Subcutaneous abdominal adipose tissue (tissue), 5 donors: ENCODE results near the gene CMSS1.

Source experiments
- H3K27ac ChIP-seq: one replicate; pipeline ENCODE4 v1.7.0; 2013; ENCODE audit warnings: low read depth, mild to moderate bottlenecking, inconsistent platforms, low read length, moderate library complexity
- H3K27me3 ChIP-seq, 5 donors: one replicate each; pipeline ENCODE4 v1.7.0; 2013; ENCODE audit warnings: low read length in 5 of 5, inconsistent platforms in 1 of 5; ENCODE audit not compliant: control insufficient read depth in 5 of 5, insufficient read depth in 4 of 5
- H3K36me3 ChIP-seq, 5 donors: one replicate each; pipeline ENCODE4 v1.7.0; 2013; ENCODE audit warnings: low read length in 5 of 5; ENCODE audit not compliant: control insufficient read depth in 5 of 5, insufficient read depth in 5 of 5
- H3K4me1 ChIP-seq, 5 donors: one replicate each; pipeline ENCODE4 v1.7.0; 2013; ENCODE audit warnings: low read length in 5 of 5, mild to moderate bottlenecking in 3 of 5, moderate library complexity in 1 of 5; ENCODE audit not compliant: control insufficient read depth in 5 of 5, insufficient read depth in 5 of 5
- H3K4me3 ChIP-seq, 5 donors: one replicate each; pipeline ENCODE4 v1.7.0; 2013; ENCODE audit warnings: low read length in 5 of 5, low read depth in 1 of 5
- H3K9ac ChIP-seq, 5 donors: one replicate each; pipeline ENCODE4 v1.7.0; 2013; ENCODE audit warnings: low read length in 5 of 5, mild to moderate bottlenecking in 4 of 5, moderate library complexity in 3 of 5
- H3K9me3 ChIP-seq, 5 donors: one replicate each; pipeline ENCODE4 v1.7.0; 2013; ENCODE audit warnings: low read length in 5 of 5; ENCODE audit not compliant: control insufficient read depth in 5 of 5
- donor health status: healthy.
- donor health status: healthy.
- donor health status: healthy.
- donor health status: healthy.
- donor health status: healthy.

CMSS1 gene

DNA sequence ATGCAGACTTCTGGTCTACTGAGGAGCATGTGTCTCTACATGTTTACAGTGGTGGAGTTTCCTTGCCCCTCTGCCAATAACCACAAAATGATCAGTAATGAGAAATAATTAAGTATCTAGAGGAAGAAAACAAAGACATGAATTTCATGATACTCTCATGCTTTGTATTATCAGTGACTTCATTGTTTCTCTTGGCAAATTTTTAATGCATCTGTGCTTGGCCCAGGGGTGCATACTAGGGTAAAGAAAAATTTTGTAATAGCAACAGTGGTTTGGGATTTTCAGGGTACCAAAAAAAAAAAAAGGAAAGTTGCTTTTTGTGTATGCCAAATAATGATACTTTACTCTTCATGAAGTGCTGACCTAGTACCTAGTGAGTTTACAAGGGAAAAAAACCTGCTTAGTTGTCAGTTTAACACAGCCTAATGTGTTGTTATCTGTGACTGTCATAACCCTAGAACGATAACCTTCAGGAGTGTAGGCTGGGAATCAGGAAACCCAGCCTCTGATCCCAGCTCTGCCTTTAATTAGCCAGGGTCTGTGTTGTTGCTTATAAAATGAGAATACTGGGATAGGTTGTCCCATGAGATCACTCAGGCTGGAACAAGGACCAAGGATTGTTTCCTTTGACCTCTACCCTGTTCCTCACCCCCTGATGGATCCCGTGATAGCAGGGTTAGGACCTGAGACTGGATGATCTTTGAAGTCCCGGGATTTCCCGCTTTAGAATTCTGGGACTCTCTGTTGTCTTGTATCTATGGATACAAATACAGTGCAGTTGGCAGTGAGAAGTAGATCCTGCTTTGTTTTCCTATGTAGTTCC lies 117.5 kb downstream of the CMSS1 start:
- Histone ChIP-seq H3K9me3 (no peaks in the 10 kb centered on the region), H3K27me3 (no peaks in the 10 kb centered on the region), H3K4me1 (peaks cover 6 to 25% (median 14%) of the 10 kb centered on the region in 5 donors), H3K36me3 (no peaks in the 10 kb centered on the region), H3K9ac (peak overlapping the region in 1 of 5 donors; percentile 4), H3K4me3 (peak overlapping the region in 1 of 5 donors; percentile 50), H3K27ac (peak overlapping the region; percentile 32)

DNA sequence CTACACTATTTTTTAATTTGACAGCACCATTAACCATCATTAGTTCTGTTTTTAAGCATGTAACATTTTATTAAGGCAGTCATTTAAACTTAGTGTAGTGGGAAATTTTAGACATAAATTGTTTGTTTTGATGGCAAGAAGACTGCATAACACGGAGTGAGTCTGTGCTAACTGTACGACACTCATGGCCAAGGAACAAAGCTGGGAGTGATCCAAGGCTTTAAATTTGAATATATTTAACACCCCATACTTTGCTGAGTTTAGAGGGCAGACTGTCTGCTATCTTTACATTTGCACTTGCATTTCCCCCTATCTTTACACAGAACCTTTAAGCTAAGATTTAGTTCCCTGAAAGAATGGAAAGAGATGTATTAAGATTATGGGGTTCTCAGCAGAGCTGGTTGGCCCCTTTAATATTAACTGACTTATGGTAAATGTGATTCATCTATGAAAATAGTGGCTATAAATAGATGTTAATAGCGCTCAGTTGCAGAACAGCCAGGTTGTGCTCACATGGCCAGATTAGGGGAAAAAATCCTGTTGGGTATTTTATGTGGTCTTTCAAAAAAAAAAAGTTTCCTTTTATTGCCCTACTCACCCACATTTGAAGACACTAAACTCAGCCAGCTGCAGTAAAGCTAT lies 120.7 kb downstream of the CMSS1 start:
- H3K27me3 ChIP-seq = no peaks in the 10 kb centered on the region
- H3K9ac ChIP-seq = no peak overlapping the region
- no peaks in the 10 kb centered on the region for H3K36me3 ChIP-seq
- no peak overlapping the region for H3K4me3 ChIP-seq
- peaks cover 6 to 22% (median 11%) of the 10 kb centered on the region in 5 donors for H3K4me1 ChIP-seq
- H3K27ac ChIP-seq = no peak overlapping the region
- no peaks in the 10 kb centered on the region for H3K9me3 ChIP-seq

DNA sequence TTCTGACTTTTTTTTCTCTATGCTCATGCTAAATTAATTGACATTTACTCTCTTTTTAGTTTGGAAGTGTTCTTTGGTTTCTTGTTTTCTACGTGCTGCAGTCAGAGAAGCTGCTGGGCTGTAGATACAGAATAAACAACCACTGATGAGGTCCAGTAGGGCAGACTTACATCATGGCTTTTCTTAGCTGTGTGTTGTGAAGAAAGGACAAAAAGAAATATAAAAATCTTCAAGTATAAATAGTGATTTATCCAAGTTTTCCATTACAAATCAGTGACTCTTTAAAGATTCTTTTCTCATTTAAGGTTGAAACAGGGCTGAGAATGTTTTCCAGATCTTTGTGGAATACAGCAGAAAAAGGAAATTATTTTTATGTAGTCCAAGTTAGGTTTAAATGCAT lies 122.2 kb downstream of the CMSS1 start:
- Histone ChIP-seq H3K9me3 (no peaks in the 10 kb centered on the region), H3K4me1 (peaks cover 6 to 21% (median 14%) of the 10 kb centered on the region in 5 donors), H3K27me3 (no peaks in the 10 kb centered on the region), H3K9ac (no peak overlapping the region), H3K27ac (no peak overlapping the region), H3K36me3 (no peaks in the 10 kb centered on the region), H3K4me3 (no peak overlapping the region)

DNA sequence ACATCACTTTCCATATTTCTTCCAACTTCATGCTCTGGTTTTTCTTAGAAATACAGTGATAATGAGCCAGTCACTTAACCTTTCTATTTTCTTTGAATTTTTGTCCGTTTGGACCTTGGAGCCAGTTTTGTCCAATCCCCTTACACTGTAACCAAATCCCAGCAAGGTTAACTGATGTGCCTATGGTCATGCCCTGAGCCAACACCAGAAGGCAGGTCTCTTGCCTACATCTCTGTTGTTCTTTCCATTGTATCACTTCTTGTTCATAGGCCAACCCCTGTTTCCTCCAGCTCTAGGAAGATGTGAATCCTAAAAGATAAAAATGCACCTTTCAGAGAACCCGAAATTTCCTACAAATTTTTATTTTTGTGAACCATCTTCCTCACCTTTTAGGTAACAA lies 122.7 kb downstream of the CMSS1 start:
- H3K27me3 ChIP-seq = no peaks in the 10 kb centered on the region
- H3K27ac ChIP-seq = no peak overlapping the region
- H3K4me1 ChIP-seq = peaks cover 7 to 21% (median 13%) of the 10 kb centered on the region in 5 donors
- no peak overlapping the region for H3K4me3 ChIP-seq
- no peaks in the 10 kb centered on the region for H3K36me3 ChIP-seq
- no peak overlapping the region for H3K9ac ChIP-seq
- no peaks in the 10 kb centered on the region for H3K9me3 ChIP-seq

DNA sequence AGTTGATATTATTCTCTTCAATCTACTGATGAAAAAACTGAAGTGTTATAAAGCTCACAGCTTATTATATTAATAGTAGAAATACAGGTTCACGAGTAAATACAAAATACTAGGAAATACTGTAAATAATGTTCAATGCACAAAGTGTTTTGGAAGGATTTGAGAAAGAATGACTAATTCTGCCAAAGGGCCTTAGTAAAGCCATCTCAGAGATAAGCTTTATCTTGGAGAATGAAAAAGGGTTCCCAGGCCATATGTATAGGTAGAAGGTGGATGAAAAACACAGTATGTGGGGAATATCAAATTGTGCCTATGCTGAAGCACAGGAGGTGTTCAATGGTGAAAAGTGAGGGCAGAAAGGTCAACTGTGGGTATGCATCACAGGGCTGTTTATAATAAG lies 123.5 kb downstream of the CMSS1 start:
- H3K36me3 ChIP-seq = no peaks in the 10 kb centered on the region
- no peak overlapping the region for H3K9ac ChIP-seq
- H3K4me1 ChIP-seq = peaks cover 4 to 25% (median 18%) of the 10 kb centered on the region in 5 donors
- no peaks in the 10 kb centered on the region for H3K9me3 ChIP-seq
- no peak overlapping the region for H3K27ac ChIP-seq
- H3K27me3 ChIP-seq = no peaks in the 10 kb centered on the region
- no peak overlapping the region for H3K4me3 ChIP-seq

DNA sequence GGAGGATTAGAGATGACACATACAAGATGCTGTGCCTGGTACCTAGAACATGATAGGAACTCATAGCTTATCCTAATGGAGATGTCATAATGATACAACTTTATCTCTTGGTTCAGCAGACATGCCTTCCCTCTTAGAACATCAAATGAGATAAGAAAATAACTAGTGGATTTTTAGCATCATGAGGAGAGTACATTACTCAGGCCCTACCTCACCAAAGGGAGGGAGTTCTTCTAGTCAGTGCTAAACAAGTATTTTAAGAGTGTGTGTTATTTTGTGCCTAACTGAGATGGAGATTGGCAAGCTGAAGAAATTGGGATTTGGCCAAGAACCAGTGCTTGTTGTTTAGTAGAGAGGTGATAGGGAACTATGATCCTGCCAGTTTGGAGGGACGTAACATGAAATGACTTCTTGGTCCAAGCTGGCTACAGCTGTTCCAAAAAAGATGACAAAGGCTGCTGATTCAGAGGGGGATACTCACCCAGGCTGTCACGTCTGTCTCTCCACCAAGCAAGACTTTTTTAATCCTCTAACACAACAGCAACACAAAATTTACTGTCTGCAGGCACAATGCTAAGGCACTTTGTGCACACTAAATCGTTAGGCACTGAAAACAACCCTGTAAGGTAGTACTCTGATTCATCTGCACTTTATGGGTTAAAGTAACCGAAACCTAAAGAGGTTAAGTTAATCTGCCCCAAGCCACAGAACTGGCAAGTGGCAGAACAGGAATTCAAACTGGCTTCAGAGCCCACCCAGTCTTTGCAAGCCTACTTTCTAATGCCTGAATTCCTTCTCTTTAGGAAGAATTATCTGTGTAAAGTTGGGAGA lies 126.5 kb downstream of the CMSS1 start:
- H3K9ac ChIP-seq = no peak overlapping the region
- no peaks in the 10 kb centered on the region for H3K9me3 ChIP-seq
- H3K4me3 ChIP-seq = no peak overlapping the region
- peaks cover 4 to 23% (median 19%) of the 10 kb centered on the region in 5 donors for H3K4me1 ChIP-seq
- H3K27me3 ChIP-seq = no peaks in the 10 kb centered on the region
- H3K27ac ChIP-seq = no peak overlapping the region
- no peaks in the 10 kb centered on the region for H3K36me3 ChIP-seq

DNA sequence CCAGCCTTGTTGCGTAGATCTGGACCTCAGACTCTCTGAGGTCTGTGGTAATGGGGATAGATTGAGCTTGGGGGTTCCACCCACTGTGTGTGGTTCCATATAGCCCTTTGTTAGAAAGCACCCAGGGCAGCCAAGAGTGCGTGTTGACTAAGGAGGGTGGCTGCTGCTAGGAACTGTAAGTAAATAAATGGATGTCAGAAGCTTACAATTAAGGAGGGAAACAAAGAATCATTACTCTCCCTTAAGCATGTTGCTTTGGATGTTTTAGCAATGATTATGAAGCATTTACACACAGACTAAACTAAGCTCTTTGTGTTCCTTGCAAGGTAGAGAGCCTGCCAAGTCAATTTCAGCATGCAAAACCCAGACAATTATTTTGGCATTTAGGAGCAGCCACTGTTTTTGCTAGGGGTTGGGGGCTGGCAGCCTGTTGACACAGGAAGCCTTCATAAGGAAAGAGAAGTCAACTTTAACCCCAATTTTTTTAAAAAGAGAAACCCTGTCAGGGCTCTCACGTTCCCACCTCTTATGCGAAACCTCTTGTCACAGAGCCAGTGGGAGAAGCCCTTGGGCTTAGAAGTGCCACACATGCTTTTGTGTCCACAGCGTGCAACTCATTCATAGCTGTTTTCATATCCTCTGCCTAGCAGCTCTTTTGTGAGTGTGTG lies 127.8 kb downstream of the CMSS1 start:
- H3K9me3 ChIP-seq = no peaks in the 10 kb centered on the region
- peak overlapping the region; percentile 14 for H3K27ac ChIP-seq
- H3K9ac ChIP-seq = peak overlapping the region in 1 of 5 donors; percentile 49
- peak overlapping the region in 2 of 5 donors; percentile 11 to 26 for H3K4me3 ChIP-seq
- peaks cover 4 to 26% (median 19%) of the 10 kb centered on the region in 5 donors for H3K4me1 ChIP-seq
- H3K36me3 ChIP-seq = no peaks in the 10 kb centered on the region
- H3K27me3 ChIP-seq = no peaks in the 10 kb centered on the region

DNA sequence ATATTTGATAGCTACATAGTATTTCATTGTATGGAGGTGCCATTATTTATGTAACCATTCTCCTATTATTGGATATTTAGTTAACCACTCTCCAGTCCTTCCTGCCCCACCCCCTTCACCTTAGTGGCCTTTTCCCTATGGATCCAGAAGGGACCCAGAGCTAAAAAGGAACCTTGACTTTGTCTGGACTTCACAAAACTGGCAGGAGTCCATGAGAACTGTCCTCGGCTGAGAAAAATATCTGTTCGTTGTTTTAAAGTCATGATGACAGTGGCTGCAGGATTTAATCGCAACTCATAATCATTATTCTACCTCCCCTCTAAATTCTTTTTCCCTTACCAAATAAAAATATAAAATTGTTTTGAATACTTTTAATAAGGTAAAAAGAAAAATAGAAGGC lies 129.7 kb downstream of the CMSS1 start:
- Histone ChIP-seq H3K4me1 (peaks cover 4 to 26% (median 19%) of the 10 kb centered on the region in 5 donors), H3K4me3 (no peak overlapping the region), H3K27me3 (no peaks in the 10 kb centered on the region), H3K27ac (no peak overlapping the region), H3K9me3 (no peaks in the 10 kb centered on the region), H3K9ac (no peak overlapping the region), H3K36me3 (no peaks in the 10 kb centered on the region)

DNA sequence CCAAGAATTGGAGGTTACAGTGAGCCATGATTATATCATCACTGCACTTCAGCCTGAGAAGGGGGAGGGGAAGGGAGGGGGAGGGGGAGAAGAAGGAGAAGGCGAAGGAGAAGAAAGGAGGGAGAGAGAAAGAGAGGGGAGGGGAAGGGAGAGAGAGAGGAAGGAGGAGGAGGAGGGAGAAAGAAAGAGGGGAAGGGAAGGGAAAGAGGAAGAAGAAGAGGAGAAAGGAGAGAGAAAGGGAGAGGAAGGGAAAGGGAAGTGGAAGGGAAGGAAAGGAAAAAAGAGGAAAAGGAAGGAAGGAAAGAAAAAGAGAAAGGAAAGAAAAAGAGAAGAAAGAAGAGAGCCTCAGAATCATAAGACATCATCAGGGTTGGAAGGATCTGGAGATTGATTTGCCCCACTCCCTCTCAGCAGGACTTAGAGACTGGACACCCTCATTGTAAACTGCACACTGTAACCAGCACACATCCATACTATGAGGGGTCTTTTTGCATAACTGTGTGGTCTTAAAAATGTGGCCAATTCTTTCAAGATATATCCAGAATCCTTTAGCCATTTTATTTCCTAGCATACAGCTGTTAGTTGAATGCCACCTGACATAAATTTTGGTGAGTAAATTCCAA lies 130.9 kb downstream of the CMSS1 start:
- no peak overlapping the region for H3K4me3 ChIP-seq
- peaks cover 4 to 26% (median 19%) of the 10 kb centered on the region in 5 donors for H3K4me1 ChIP-seq
- no peaks in the 10 kb centered on the region for H3K27me3 ChIP-seq
- no peak overlapping the region for H3K9ac ChIP-seq
- H3K9me3 ChIP-seq = no peaks in the 10 kb centered on the region
- no peak overlapping the region for H3K27ac ChIP-seq
- H3K36me3 ChIP-seq = no peaks in the 10 kb centered on the region
